T-cell (primary cell): ENCODE data around the gene DCTN2. TPM values are rescaled to one million over a fixed set of nuclear protein-coding genes. Genes with fewer than 3 reads are reported as not detected.
A peak's percentile ranks its signal among the peaks of the same experiment; 100 is the strongest.
"Not testable (repeated sequence)": the region's sequence is repeated elsewhere in the genome, so short reads cannot be mapped to it uniquely, and the experiment has no call there.

ENCODE experiments used
- ATAC-seq, 4 experiments: fragments of 200-7000 bp in 3 of 4; fragments of 150-1000 bp in 1 of 4; cut with Tn5 transposase; replicated peaks in 1 of 4; 1 replicate in 3 of 4; 2 replicates in 1 of 4; pipeline ENCODE4 v1.10.0; 2021; ENCODE audit warnings: moderate library complexity in 3 of 4, mild to moderate bottlenecking in 2 of 4, moderate number of reproducible peaks in 1 of 4
- CTCF ChIA-PET, 2 donors: fragments of 300-600 bp; sonication (Branson Sonifier 250); formaldehyde crosslinking; loops; one replicate each; lab custom pipeline; 2022; ENCODE audit warnings: antibody characterized with exemption in 2 of 2; lab: Charles Lee
- POLR2A ChIA-PET, 2 donors: fragments of 300-600 bp; sonication (Branson Sonifier 250); formaldehyde crosslinking; loops; one replicate each; lab custom pipeline; 2022; ENCODE audit warnings: antibody characterized with exemption in 2 of 2; lab: Charles Lee
- DNase-seq, 35 experiments: peaks; one replicate each; pipeline versions ENCODE4 v3.0.0 to v3.0.0-alpha.2; 2013 to 2023
- H3K27ac ChIP-seq: one replicate; pipeline ENCODE4 v1.5.1; 2013; ENCODE audit warnings: low read length
- H3K27me3 ChIP-seq, 2 experiments: replicated peaks in 1 of 2; 1 replicate in 1 of 2; 2 replicates in 1 of 2; pipeline versions ENCODE4 v1.6.1 to v1.7.0; 2013; ENCODE audit warnings: low read length in 1 of 2, mixed read lengths in 1 of 2; ENCODE audit not compliant: control insufficient read depth in 2 of 2, insufficient read depth in 2 of 2; ENCODE audit errors: extremely low read depth in 1 of 2
- H3K36me3 ChIP-seq, 2 donors: 1 replicate in 1 of 2; 2 replicates in 1 of 2; pipeline versions ENCODE4 v1.6.1 to v1.7.0; 2013; ENCODE audit warnings: low read length in 1 of 2; ENCODE audit not compliant: control insufficient read depth in 2 of 2, insufficient read depth in 1 of 2; ENCODE audit errors: extremely low read depth in 1 of 2
- H3K4me1 ChIP-seq, 2 experiments: 1 replicate in 1 of 2; 2 replicates in 1 of 2; pipeline versions ENCODE4 v1.6.1 to v1.7.0; 2013; ENCODE audit warnings: low read length in 2 of 2, mixed read lengths in 1 of 2; ENCODE audit not compliant: insufficient read depth in 2 of 2, control insufficient read depth in 1 of 2; ENCODE audit errors: extremely low read depth in 1 of 2
- H3K4me3 ChIP-seq, 2 donors: 1 replicate in 1 of 2; 2 replicates in 1 of 2; pipeline versions ENCODE4 v1.5.1 to v1.7.0; 2013; ENCODE audit warnings: mild to moderate bottlenecking in 2 of 2, low read length in 1 of 2, moderate library complexity in 1 of 2; ENCODE audit not compliant: control insufficient read depth in 1 of 2; ENCODE audit errors: extremely low read depth in 1 of 2
- H3K9me3 ChIP-seq: 2 replicates; pipeline ENCODE4 v1.7.0; 2013
- H3K27ac Mint-ChIP-seq, 2 donors: one replicate each; pipeline ENCODE4 v1.8.0; 2020 to 2021; ENCODE audit warnings: mild to moderate bottlenecking in 2 of 2, mixed read lengths in 2 of 2
- H3K27me3 Mint-ChIP-seq, 2 donors: one replicate each; pipeline ENCODE4 v1.8.0; 2021 to 2022; ENCODE audit warnings: mixed read lengths in 2 of 2
- H3K36me3 Mint-ChIP-seq: one replicate; pipeline ENCODE4 v1.8.0; 2021; ENCODE audit warnings: mixed read lengths
- H3K4me1 Mint-ChIP-seq, 3 donors: one replicate each; pipeline ENCODE4 v1.8.0; 2020 to 2022; ENCODE audit warnings: mixed read lengths in 3 of 3, mild to moderate bottlenecking in 1 of 3
- H3K4me3 Mint-ChIP-seq, 3 donors: one replicate each; pipeline ENCODE4 v1.8.0; 2020 to 2022; ENCODE audit warnings: mild to moderate bottlenecking in 3 of 3, mixed read lengths in 3 of 3, moderate library complexity in 3 of 3
- H3K9me3 Mint-ChIP-seq, 3 donors: one replicate each; pipeline ENCODE4 v1.8.0; 2020 to 2022; ENCODE audit warnings: mixed read lengths in 3 of 3
- WGBS: methylation state at CpG from one replicate; pipeline ENCODE4 v1.1.5; 2013; ENCODE audit warnings: missing lambda C conversion rate; ENCODE audit not compliant: insufficient coverage; 5-methylcytosine and 5-hydroxymethylcytosine counted together
- total RNA-seq, 35 experiments: library from RNA in 6 of 35; stranded (reverse) in 6 of 35; fragments of 120-200 nt in 1 of 35; gene quantifications; one replicate each; pipeline versions ENCODE4 v1.2.1 to v1.2.4 and lab custom pipeline; 2013 to 2026

DCTN2 gene
- total RNA-seq, 5 donors from 2014 or later (not counting 1 experiment from before 2014, with no cell fraction given): 60.1 to 81.9 (median 71.5) TPM

GRCh38 chr12:57498571-57498970 lies 48.4 kb downstream of the DCTN2 start:
- H3K9me3 ChIP-seq: no peaks in the 10 kb centered on the region
- Mint-ChIP-seq H3K36me3 (peaks cover 52% of the 10 kb centered on the region), H3K9me3 (no peaks in the 10 kb centered on the region), H3K4me1 (peaks cover 0 to 11% (median 2%) of the 10 kb centered on the region in 3 donors), H3K27me3 (no peaks in the 10 kb centered on the region), H3K27ac (no peak overlapping the region), H3K4me3 (no peak overlapping the region)
- H3K4me1 ChIP-seq: no peaks in the 10 kb centered on the region
- DNase-seq: no peak
- no peaks in the 10 kb centered on the region for H3K27me3 ChIP-seq
- 80% methylated on average over 1 of the region's 4 CpGs for WGBS
- no peak for ATAC-seq
- ChIA-PET CTCF (interaction anchor here in 1 of 2 donors (0.6 kb wide), 1 partner anchor 132 kb away, joined by 4 read pairs; no protein-coding TSS in a partner anchor), POLR2A (no interaction called here)
- no peak overlapping the region for H3K27ac ChIP-seq
- H3K4me3 ChIP-seq: no peak overlapping the region
- H3K36me3 ChIP-seq: peaks cover 11 to 61% of the 10 kb centered on the region in 2 donors

GRCh38 chr12:57498132-57498502 lies 48.9 kb downstream of the DCTN2 start:
- no peak for ATAC-seq
- peaks cover 0 to 11% (median 2%) of the 10 kb centered on the region in 3 donors for H3K4me1 Mint-ChIP-seq
- CTCF ChIA-PET: no interaction called here

DNA sequence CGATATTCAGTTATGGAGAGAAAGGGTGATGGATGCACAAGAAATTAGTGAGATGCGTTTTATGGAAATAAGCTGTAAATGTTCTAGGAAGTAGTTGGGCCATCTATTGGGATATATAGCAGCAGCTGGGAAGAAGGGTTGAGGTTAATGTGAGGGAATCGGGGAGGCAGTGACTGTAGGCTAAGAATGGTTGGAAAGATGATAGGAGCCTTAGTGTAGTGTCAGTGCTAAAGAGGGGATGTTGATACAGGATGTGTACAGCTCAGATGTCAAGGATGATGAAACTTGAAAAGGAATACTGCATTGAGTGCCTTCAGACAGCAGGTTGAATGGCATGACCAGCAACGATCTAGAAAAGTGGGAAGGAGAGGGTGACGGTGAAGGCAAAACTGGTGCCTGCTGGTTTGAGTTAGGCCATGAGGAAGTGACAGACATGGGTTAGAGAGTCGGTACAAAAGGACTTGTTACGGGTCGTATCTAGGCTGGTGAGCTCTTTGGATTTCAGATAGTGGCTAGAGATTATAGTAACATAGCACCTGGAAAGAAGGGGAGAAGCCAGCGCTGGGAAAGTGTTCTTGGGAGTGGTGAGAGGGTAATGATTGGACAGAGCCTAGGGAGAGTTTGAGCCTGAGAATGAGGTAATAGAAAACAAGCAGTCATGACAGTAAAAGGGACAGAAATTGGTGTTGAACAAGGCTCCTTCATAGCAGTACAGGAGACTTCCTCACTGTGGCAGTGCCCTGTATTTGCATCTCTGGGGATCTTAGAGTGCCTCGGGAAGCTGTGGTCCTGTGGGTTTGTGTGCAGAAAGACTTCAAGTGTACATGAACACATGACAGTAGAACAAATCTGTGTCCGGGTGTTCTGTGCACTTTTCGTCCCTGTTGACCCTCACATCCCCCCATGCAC lies 49.5 kb downstream of the DCTN2 start:
- Mint-ChIP-seq H3K9me3 (no peaks in the 10 kb centered on the region), H3K4me3 (no peak overlapping the region), H3K4me1 (peaks cover 2 to 11% (median 3%) of the 10 kb centered on the region in 3 donors), H3K36me3 (peaks cover 54% of the 10 kb centered on the region), H3K27ac (peak overlapping the region in 1 of 2 donors; percentile 29), H3K27me3 (no peaks in the 10 kb centered on the region)
- Histone ChIP-seq H3K27me3 (no peaks in the 10 kb centered on the region), H3K36me3 (peaks cover 14 to 59% of the 10 kb centered on the region in 2 donors), H3K9me3 (no peaks in the 10 kb centered on the region), H3K27ac (no peak overlapping the region), H3K4me3 (no peak overlapping the region), H3K4me1 (no peaks in the 10 kb centered on the region)
- ATAC-seq (no peak), DNase-seq (no peak)
- ChIA-PET CTCF (no interaction called here), POLR2A (no interaction called here)
- WGBS: 96% methylated on average over 10 of the region's 12 CpGs

More at GRCh38 chr12:57498132-57498502, 48.9 kb downstream of the DCTN2 start:
- Mint-ChIP-seq H3K36me3 (peaks cover 51% of the 10 kb centered on the region), H3K9me3 (no peaks in the 10 kb centered on the region), H3K27me3 (no peaks in the 10 kb centered on the region), H3K4me3 (no peak overlapping the region), H3K27ac (no peak overlapping the region)
- Histone ChIP-seq H3K36me3 (peaks cover 11 to 58% of the 10 kb centered on the region in 2 donors), H3K9me3 (no peaks in the 10 kb centered on the region), H3K27me3 (no peaks in the 10 kb centered on the region), H3K27ac (no peak overlapping the region), H3K4me1 (no peaks in the 10 kb centered on the region), H3K4me3 (no peak overlapping the region)
- POLR2A ChIA-PET: no interaction called here
- DNase-seq: no peak
- 97% methylated on average over 6 of the region's 9 CpGs for WGBS

GRCh38 chr12:57496822-57497221 lies 50.2 kb downstream of the DCTN2 start:
- ATAC-seq: no peak
- H3K27me3 ChIP-seq: no peaks in the 10 kb centered on the region

DNA sequence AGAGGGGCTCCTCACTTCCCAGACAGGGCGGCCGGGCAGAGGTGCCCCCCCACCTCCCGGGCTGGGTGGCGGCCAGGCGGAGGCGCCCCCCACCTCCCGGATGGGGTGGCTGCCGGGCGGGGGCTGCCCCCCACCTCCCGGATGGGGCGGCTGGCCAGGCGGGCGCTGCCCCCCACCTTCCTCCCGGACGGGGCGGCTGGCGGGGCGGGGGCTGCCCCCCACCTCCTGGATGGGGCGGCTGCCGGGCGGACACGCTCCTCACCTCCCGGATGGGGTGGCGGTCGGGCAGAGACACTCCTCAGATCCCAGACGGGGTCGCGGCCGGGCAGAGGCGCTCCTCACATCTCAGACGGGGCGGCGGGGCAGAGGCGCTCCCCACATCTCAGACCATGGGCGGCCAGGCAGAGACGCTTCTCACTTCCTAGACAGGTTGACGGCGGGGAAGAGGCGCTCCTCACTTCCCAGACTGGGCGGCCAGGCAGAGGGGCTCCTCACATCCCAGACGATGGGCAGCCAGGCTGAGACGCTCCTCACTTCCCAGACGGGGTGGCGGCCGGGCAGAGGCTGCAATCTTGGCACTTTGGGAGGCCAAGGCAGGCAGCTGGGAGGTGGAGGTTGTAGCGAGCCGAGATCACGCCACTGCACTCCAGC lies 51.8 kb downstream of the DCTN2 start:
- 93% methylated on average over 18 of the region's 48 CpGs for WGBS
- H3K9me3 ChIP-seq, H3K27ac ChIP-seq, CTCF ChIA-PET, H3K9me3 Mint-ChIP-seq, ATAC-seq, H3K4me3 ChIP-seq, H3K27me3 Mint-ChIP-seq, DNase-seq, H3K4me1 ChIP-seq, POLR2A ChIA-PET, H3K27me3 ChIP-seq, H3K4me3 Mint-ChIP-seq, H3K27ac Mint-ChIP-seq: not testable (repeated sequence)
- peaks cover 14 to 57% of the 10 kb centered on the region in 2 donors for H3K36me3 ChIP-seq
- Mint-ChIP-seq H3K36me3 (peaks cover 43% of the 10 kb centered on the region), H3K4me1 (peaks cover 7 to 20% (median 7%) of the 10 kb centered on the region in 3 donors)

More at GRCh38 chr12:57496822-57497221, 50.2 kb downstream of the DCTN2 start:
- Mint-ChIP-seq H3K4me1 (peaks cover 2 to 11% (median 3%) of the 10 kb centered on the region in 3 donors), H3K27me3 (no peaks in the 10 kb centered on the region), H3K4me3 (no peak overlapping the region), H3K9me3 (no peaks in the 10 kb centered on the region), H3K36me3 (peaks cover 49% of the 10 kb centered on the region), H3K27ac (peak overlapping the region in 1 of 2 donors; percentile 29)
- Histone ChIP-seq H3K9me3 (no peaks in the 10 kb centered on the region), H3K4me3 (no peak overlapping the region), H3K36me3 (peaks cover 14 to 57% of the 10 kb centered on the region in 2 donors), H3K4me1 (no peaks in the 10 kb centered on the region), H3K27ac (no peak overlapping the region)
- ChIA-PET POLR2A (no interaction called here), CTCF (no interaction called here)
- DNase-seq: no peak
